Measurements from ENCODE around the gene PHF21A. TPM values are rescaled to one million over a fixed set of nuclear protein-coding genes. Genes with fewer than 3 reads are reported as not detected.

Gene PHF21A
- total RNA-seq, 1 experiment from 2014 or later, result 8.2 TPM

GRCh38 chr11:45917623-45918330 is 203.5 kb downstream of the PHF21A start, which contains the start of gene PEX16:
Gene PEX16, minus strand, starts transcription at chr11:45917877. Its CDS starts 66 bp downstream, at chr11:45917811.
- CTCF ChIA-PET, result interaction anchor here (0.5 kb wide), 1 partner anchor 1537 kb away, joined by 9 read pairs; no protein-coding TSS in a partner anchor
- POLR2A ChIA-PET (ENCODE audit: unreplicated experiment), result interaction anchor here (0.5 kb wide), 1 partner anchor 71 kb away, joined by 5 read pairs; the partner anchor contains the start of gene CRY2

GRCh38 chr11:45917286-45917622 is 204.0 kb downstream of the PHF21A start:
- no peaks in the 10 kb centered on the region; the same call in 1 of the 2 replicates for H3K36me3 ChIP-seq (ENCODE audit: low read depth, low read length)
- H3K79me2 ChIP-seq (ENCODE audit: low read length), result peaks cover 14% of the 10 kb centered on the region
- CTCF ChIA-PET, result interaction anchor here (0.5 kb wide), 1 partner anchor 1537 kb away, joined by 9 read pairs; no protein-coding TSS in a partner anchor
- H2AFZ ChIP-seq (ENCODE audit: low read length), result peak overlapping the region; percentile 94
- peak overlapping the region; percentile 96 for H3K4me3 ChIP-seq (ENCODE audit: low read length)
- H3K27me3 ChIP-seq (ENCODE audit: low read length), result no peaks in the 10 kb centered on the region
- H3K9me3 ChIP-seq (ENCODE audit: low read length), result no peaks in the 10 kb centered on the region
- peak overlapping the region; percentile 69 for H3K27ac ChIP-seq (ENCODE audit: low read length)
- POLR2A ChIA-PET (ENCODE audit: unreplicated experiment), result no interaction called here
- intact Hi-C loops (cut with micrococcal nuclease), result no loop called here
- peaks cover 3% of the 10 kb centered on the region; the same call in 1 of the 2 replicates for H3K4me1 ChIP-seq (ENCODE audit: insufficient read depth, low read length)
- no TSS peak for BruUV-seq (replicated peaks)
- H3K9ac ChIP-seq (ENCODE audit: low read length), result peak overlapping the region; percentile 82
- no peaks in the 10 kb centered on the region for H3F3A ChIP-seq (ENCODE audit: low read length, unreplicated experiment)
- H3K9me2 ChIP-seq (replicated peaks; ENCODE audit: low read length), result no peaks in the 10 kb centered on the region
- H4K20me1 ChIP-seq (ENCODE audit: low read length), result no peaks in the 10 kb centered on the region
- DNase-seq, result no peak
- TF ChIP-seq EZH2phosphoT487 (IDR thresholded peaks at IDR 0.05; ENCODE audit: borderline replicate concordance, low read length) (no peak), CTCF (conservative IDR thresholded peaks at IDR 0.05; ENCODE audit: low read depth, low read length) (no peak), EZH2 (IDR thresholded peaks at IDR 0.05; ENCODE audit: low read length, unreplicated experiment) (no peak)
- ATAC-seq, result no peak
- H3K4me2 ChIP-seq (ENCODE audit: low read length), result peak overlapping the region; percentile 98

More at GRCh38 chr11:45917623-45918330, 203.5 kb downstream of the PHF21A start, which contains the start of gene PEX16:
- H3K79me2 ChIP-seq (ENCODE audit: low read length), result peaks cover 14% of the 10 kb centered on the region
- H3K9me3 ChIP-seq (ENCODE audit: low read length), result no peaks in the 10 kb centered on the region
- BruUV-seq (replicated peaks), result TSS peak; percentile 95
- TF ChIP-seq EZH2 (IDR thresholded peaks at IDR 0.05; ENCODE audit: low read length, unreplicated experiment) (no peak), CTCF (conservative IDR thresholded peaks at IDR 0.05; ENCODE audit: low read depth, low read length) (no peak), EZH2phosphoT487 (IDR thresholded peaks at IDR 0.05; ENCODE audit: borderline replicate concordance, low read length) (no peak)
- H3K27ac ChIP-seq (ENCODE audit: low read length), result peak within 1 kb of the TSS; percentile 69
- H3F3A ChIP-seq (ENCODE audit: low read length, unreplicated experiment), result no peaks in the 10 kb centered on the region
- H3K36me3 ChIP-seq (ENCODE audit: low read depth, low read length), result no peaks in the 10 kb centered on the region; the same call in 1 of the 2 replicates
- peak within 1 kb of the TSS; percentile 98 for H3K4me2 ChIP-seq (ENCODE audit: low read length)
- no peaks in the 10 kb centered on the region for H3K9me2 ChIP-seq (replicated peaks; ENCODE audit: low read length)
- no peaks in the 10 kb centered on the region for H4K20me1 ChIP-seq (ENCODE audit: low read length)
- DNase-seq (peak; percentile 96), ATAC-seq (peak; percentile 83)
- peaks cover 3% of the 10 kb centered on the region; the same call in 1 of the 2 replicates for H3K4me1 ChIP-seq (ENCODE audit: insufficient read depth, low read length)
- peak within 1 kb of the TSS; percentile 96 for H3K4me3 ChIP-seq (ENCODE audit: low read length)
- intact Hi-C loops (cut with micrococcal nuclease), result loop anchor here (1.0 to 2.0 kb wide), 4 partner anchors 37 to 74 kb away; partner anchors contain the start of gene CRY2
- peak within 1 kb of the TSS; percentile 94 for H2AFZ ChIP-seq (ENCODE audit: low read length)
- H3K9ac ChIP-seq (ENCODE audit: low read length), result peak within 1 kb of the TSS; percentile 82
- no peaks in the 10 kb centered on the region for H3K27me3 ChIP-seq (ENCODE audit: low read length)
